Common myeloid progenitor, CD34-positive (primary cell): ENCODE results near the gene ABCA6.

Experiments used
- CTCF ChIA-PET: fragments of 350-600 bp; sonication (Branson Sonifier 250); formaldehyde crosslinking; loops from one replicate; lab custom pipeline; 2021; ENCODE audit warnings: antibody characterized with exemption; lab: Charles Lee
- POLR2A ChIA-PET: fragments of 350-600 bp; sonication (Branson Sonifier 250); formaldehyde crosslinking; loops from one replicate; lab custom pipeline; 2021; ENCODE audit warnings: antibody characterized with exemption; lab: Charles Lee
- DNase-seq, 3 donors: peaks; one replicate each; pipeline versions ENCODE4 v3.0.0 to v3.0.0-alpha.2; 2013
- H3K27ac ChIP-seq, 2 experiments: 1 replicate in 1 of 2; 2 replicates in 1 of 2; pipeline ENCODE4 v1.7.0; 2013; ENCODE audit warnings: inconsistent platforms in 2 of 2, low read length in 2 of 2, mild to moderate bottlenecking in 2 of 2, low read depth in 1 of 2, moderate library complexity in 1 of 2; ENCODE audit not compliant: severe bottlenecking in 2 of 2, insufficient read depth in 1 of 2, poor library complexity in 1 of 2
- H3K27me3 ChIP-seq, 5 experiments: replicated peaks in 2 of 5; 1 replicate in 3 of 5; 2 replicates in 2 of 5; pipeline versions ENCODE4 v1.6.1 to v1.7.0; 2013; ENCODE audit warnings: low read length in 4 of 5, mild to moderate bottlenecking in 2 of 5, moderate library complexity in 2 of 5, inconsistent platforms in 1 of 5; ENCODE audit not compliant: insufficient read depth in 5 of 5, control insufficient read depth in 4 of 5
- H3K36me3 ChIP-seq, 4 experiments: 1 replicate in 2 of 4; 2 replicates in 2 of 4; pipeline versions ENCODE4 v1.6.1 to v1.7.0; 2013; ENCODE audit warnings: low read length in 3 of 4, control low read depth in 1 of 4, mild to moderate bottlenecking in 1 of 4; ENCODE audit not compliant: control insufficient read depth in 4 of 4, insufficient read depth in 4 of 4
- H3K4me1 ChIP-seq, 4 experiments: 1 replicate in 3 of 4; 2 replicates in 1 of 4; pipeline versions ENCODE4 v1.6.1 to v1.7.1; 2013; ENCODE audit warnings: low read length in 3 of 4, mild to moderate bottlenecking in 3 of 4, control low read depth in 1 of 4, inconsistent platforms in 1 of 4, moderate library complexity in 1 of 4; ENCODE audit not compliant: control insufficient read depth in 4 of 4, insufficient read depth in 4 of 4; ENCODE audit errors: control extremely low read depth in 1 of 4
- H3K4me3 ChIP-seq, 7 experiments: 1 replicate in 4 of 7; 2 replicates in 3 of 7; pipeline versions ENCODE4 v1.5.1 to v1.7.0; 2013; ENCODE audit warnings: mild to moderate bottlenecking in 7 of 7, low read length in 6 of 7, moderate library complexity in 6 of 7, inconsistent platforms in 2 of 7, low read depth in 2 of 7, control low read depth in 1 of 7; ENCODE audit not compliant: insufficient read depth in 4 of 7, control insufficient read depth in 1 of 7; ENCODE audit errors: extremely low read depth in 1 of 7
- H3K9me3 ChIP-seq, 5 experiments: 1 replicate in 4 of 5; 2 replicates in 1 of 5; pipeline versions ENCODE4 v1.6.1 to v1.7.1; 2013; ENCODE audit warnings: low read length in 4 of 5, mild to moderate bottlenecking in 2 of 5, inconsistent platforms in 1 of 5, low read depth in 1 of 5, moderate library complexity in 1 of 5; ENCODE audit not compliant: control insufficient read depth in 4 of 5, insufficient read depth in 2 of 5; ENCODE audit errors: control extremely low read depth in 1 of 5
- WGBS: methylation state at CpG from one replicate; pipeline ENCODE4 v1.1.5; 2013; ENCODE audit not compliant: insufficient coverage; 5-methylcytosine and 5-hydroxymethylcytosine counted together

The ABCA6 gene

GRCh38 chr17:69048634-69049033, 93.1 kb downstream of the ABCA6 start:
- ChIA-PET POLR2A (no interaction called here), CTCF (no interaction called here)
- WGBS = 80% methylated on average over 1 of the region's 2 CpGs

GRCh38 chr17:69047368-69048263, 94.1 kb downstream of the ABCA6 start:
- H3K9me3 ChIP-seq = peaks cover 0 to 10% (median 0%) of the 10 kb centered on the region in 5 experiments
- POLR2A ChIA-PET = no interaction called here
- H3K4me3 ChIP-seq = peak overlapping the region in 1 of 7 experiments; percentile 3
- WGBS = 6% methylated on average over 3 of the region's 3 CpGs
- H3K27ac ChIP-seq = peak overlapping the region in 1 of 2 experiments; percentile 76
- peaks cover 0 to 28% (median 12%) of the 10 kb centered on the region in 4 experiments for H3K4me1 ChIP-seq
- peak; percentile 14 to 72 (median 58) for DNase-seq
- CTCF ChIA-PET = no interaction called here
- H3K27me3 ChIP-seq = no peaks in the 10 kb centered on the region
- no peaks in the 10 kb centered on the region for H3K36me3 ChIP-seq

More at GRCh38 chr17:69048634-69049033, 93.1 kb downstream of the ABCA6 start:
- Histone ChIP-seq H3K9me3 (peaks cover 0 to 7% (median 0%) of the 10 kb centered on the region in 5 experiments), H3K36me3 (no peaks in the 10 kb centered on the region), H3K4me1 (peaks cover 0 to 28% (median 12%) of the 10 kb centered on the region in 4 experiments), H3K27ac (peak overlapping the region in 1 of 2 experiments; percentile 76), H3K4me3 (no peak overlapping the region), H3K27me3 (no peaks in the 10 kb centered on the region)
- DNase-seq = no peak

- no peaks in the 10 kb centered on the region for H3K27me3 ChIP-seq
- H3K9me3 ChIP-seq = peaks cover 0 to 8% (median 0%) of the 10 kb centered on the region in 5 experiments
- no peak overlapping the region for H3K4me3 ChIP-seq
- H3K27ac ChIP-seq = no peak overlapping the region
- no peak for DNase-seq
- no peaks in the 10 kb centered on the region for H3K36me3 ChIP-seq
- ChIA-PET CTCF (no interaction called here), POLR2A (no interaction called here)
- 100% methylated on average over 2 of the region's 4 CpGs for WGBS
- H3K4me1 ChIP-seq = peaks cover 0 to 26% (median 12%) of the 10 kb centered on the region in 4 experiments
Measured at GRCh38 chr17:69046121-69046807, 95.4 kb downstream of the ABCA6 start.

- Histone ChIP-seq H3K4me3 (no peak overlapping the region), H3K9me3 (peaks cover 0 to 8% (median 0%) of the 10 kb centered on the region in 5 experiments), H3K4me1 (peaks cover 0 to 21% (median 12%) of the 10 kb centered on the region in 4 experiments), H3K27me3 (no peaks in the 10 kb centered on the region), H3K27ac (no peak overlapping the region), H3K36me3 (no peaks in the 10 kb centered on the region)
- WGBS = no CpG with 5 or more reads among the region's 2 CpGs
- POLR2A ChIA-PET = no interaction called here
- CTCF ChIA-PET = no interaction called here
- no peak for DNase-seq
Measured at GRCh38 chr17:69045646-69046045, 96.0 kb downstream of the ABCA6 start.

- Histone ChIP-seq H3K4me3 (no peak overlapping the region), H3K27me3 (no peaks in the 10 kb centered on the region), H3K36me3 (no peaks in the 10 kb centered on the region), H3K27ac (no peak overlapping the region), H3K4me1 (peaks cover 0 to 21% (median 12%) of the 10 kb centered on the region in 4 experiments), H3K9me3 (peaks cover 0 to 8% (median 0%) of the 10 kb centered on the region in 5 experiments)
- no CpG with 5 or more reads among the region's 2 CpGs for WGBS
- ChIA-PET POLR2A (no interaction called here), CTCF (interaction anchor here (0.6 kb wide), 1 partner anchor 16 kb away, joined by 3 read pairs; the partner anchor contains the start of gene ABCA9)
- no peak for DNase-seq
Measured at GRCh38 chr17:69044371-69044770, 97.3 kb downstream of the ABCA6 start.

GRCh38 chr17:69043098-69043734, 98.5 kb downstream of the ABCA6 start:
- Histone ChIP-seq H3K36me3 (no peaks in the 10 kb centered on the region), H3K27ac (no peak overlapping the region), H3K9me3 (peaks cover 0 to 7% (median 0%) of the 10 kb centered on the region in 5 experiments), H3K4me1 (peaks cover 0 to 17% (median 10%) of the 10 kb centered on the region in 4 experiments), H3K4me3 (no peak overlapping the region), H3K27me3 (no peaks in the 10 kb centered on the region)
- CTCF ChIA-PET = no interaction called here
- WGBS = no CpG with 5 or more reads among the region's 6 CpGs
- POLR2A ChIA-PET = no interaction called here
- DNase-seq = no peak
